Liver (tissue), 9 donors: Measurements from ENCODE around the gene SLC2A10. TPM values are rescaled to one million over a fixed set of nuclear protein-coding genes. Genes with fewer than 3 reads are reported as not detected.

Experiments
- DNase-seq: peaks from one replicate; pipeline ENCODE4 v3.0.0-alpha.2; 2017; ENCODE audit warnings: low spot score
- H3K27ac ChIP-seq, 2 donors: one replicate each; pipeline ENCODE4 v1.7.0; 2013; ENCODE audit warnings: inconsistent platforms in 2 of 2, low read length in 2 of 2, control low read depth in 1 of 2, low read depth in 1 of 2, mild to moderate bottlenecking in 1 of 2
- H3K27me3 ChIP-seq, 4 donors: one replicate each; pipeline versions ENCODE4 v1.6.1 to v1.7.0; 2013; ENCODE audit warnings: low read length in 3 of 4, inconsistent platforms in 1 of 4, mild to moderate bottlenecking in 1 of 4, moderate library complexity in 1 of 4; ENCODE audit not compliant: control insufficient read depth in 4 of 4, insufficient read depth in 4 of 4
- H3K36me3 ChIP-seq, 4 donors: one replicate each; pipeline versions ENCODE4 v1.6.1 to v1.7.0; 2013; ENCODE audit warnings: low read length in 3 of 4, mild to moderate bottlenecking in 3 of 4, low read depth in 1 of 4, moderate library complexity in 1 of 4; ENCODE audit not compliant: control insufficient read depth in 4 of 4, insufficient read depth in 3 of 4
- H3K4me1 ChIP-seq, 4 donors: one replicate each; pipeline versions ENCODE4 v1.6.1 to v1.7.0; 2013; ENCODE audit warnings: low read length in 3 of 4, mild to moderate bottlenecking in 3 of 4, moderate library complexity in 1 of 4; ENCODE audit not compliant: control insufficient read depth in 4 of 4, insufficient read depth in 4 of 4
- H3K4me3 ChIP-seq, 3 donors: one replicate each; pipeline versions ENCODE4 v1.6.1 to v1.7.0; 2013; ENCODE audit warnings: low read length in 3 of 3, control low read depth in 1 of 3, low read depth in 1 of 3, mild to moderate bottlenecking in 1 of 3
- H3K9ac ChIP-seq, 2 donors: one replicate each; pipeline ENCODE4 v1.7.0; 2013; ENCODE audit warnings: low read length in 2 of 2, mild to moderate bottlenecking in 2 of 2, moderate library complexity in 2 of 2, control low read depth in 1 of 2, low read depth in 1 of 2
- H3K9me3 ChIP-seq, 4 donors: one replicate each; pipeline versions ENCODE4 v1.6.1 to v1.7.0; 2013; ENCODE audit warnings: low read length in 3 of 4; ENCODE audit not compliant: control insufficient read depth in 4 of 4
- ATF3 ChIP-seq: IDR thresholded peaks from 2 replicates; pipeline ENCODE4 v1.6.1; 2016; ENCODE audit warnings: antibody characterized with exemption
- CTCF ChIP-seq: fragments of 150-350 bp; IDR thresholded peaks from 2 replicates; pipeline ENCODE4 v1.5.1; 2017; ENCODE audit warnings: improper control_type of control experiment, low read depth, low read length; ENCODE audit not compliant: missing input control
- EGR1 ChIP-seq, 2 donors: IDR thresholded peaks; 2 replicates each; pipeline ENCODE4 v1.6.1; 2016 to 2018; ENCODE audit warnings: antibody characterized with exemption in 2 of 2, low read depth in 2 of 2
- FOXA1 ChIP-seq: IDR thresholded peaks from 2 replicates; pipeline ENCODE4 v1.6.1; 2016; ENCODE audit warnings: antibody characterized with exemption
- FOXA2 ChIP-seq: IDR thresholded peaks from 2 replicates; pipeline ENCODE4 v1.6.1; 2016; ENCODE audit warnings: antibody characterized with exemption
- GABPA ChIP-seq, 2 donors: IDR thresholded peaks in 1 of 2; conservative IDR thresholded peaks in 1 of 2; 2 replicates each; pipeline ENCODE4 v1.6.1; 2016; ENCODE audit warnings: antibody characterized with exemption in 2 of 2, mild to moderate bottlenecking in 1 of 2, moderate library complexity in 1 of 2
- HNF4A ChIP-seq, 2 donors: conservative IDR thresholded peaks; 2 replicates each; pipeline ENCODE4 v1.6.1; 2016; ENCODE audit warnings: antibody characterized with exemption in 2 of 2, mild to moderate bottlenecking in 2 of 2
- HNF4G ChIP-seq: IDR thresholded peaks from 2 replicates; pipeline ENCODE4 v1.6.1; 2016; ENCODE audit warnings: antibody characterized with exemption
- MAX ChIP-seq: IDR thresholded peaks from 2 replicates; pipeline ENCODE4 v1.6.1; 2016; ENCODE audit warnings: antibody characterized with exemption
- NR2F2 ChIP-seq: IDR thresholded peaks from 2 replicates; pipeline ENCODE4 v1.6.1; 2016; ENCODE audit warnings: antibody characterized with exemption
- RAD21 ChIP-seq, 2 donors: IDR thresholded peaks; 2 replicates each; pipeline ENCODE4 v1.6.1; 2016; ENCODE audit warnings: antibody characterized with exemption in 2 of 2, mild to moderate bottlenecking in 2 of 2
- REST ChIP-seq: IDR thresholded peaks from 2 replicates; pipeline ENCODE4 v1.6.1; 2016; ENCODE audit warnings: antibody characterized with exemption, mild to moderate bottlenecking
- RXRA ChIP-seq, 2 donors: IDR thresholded peaks; 2 replicates each; pipeline ENCODE4 v1.6.1; 2017 to 2018; ENCODE audit warnings: antibody characterized with exemption in 2 of 2, mild to moderate bottlenecking in 1 of 2
- SP1 ChIP-seq: IDR thresholded peaks from 2 replicates; pipeline ENCODE4 v1.6.1; 2018; ENCODE audit warnings: antibody characterized with exemption, mild to moderate bottlenecking
- TAF1 ChIP-seq: conservative IDR thresholded peaks from 2 replicates; pipeline ENCODE4 v1.6.1; 2016; ENCODE audit warnings: antibody characterized with exemption, mild to moderate bottlenecking
- YY1 ChIP-seq: IDR thresholded peaks from 2 replicates; pipeline ENCODE4 v1.6.1; 2016; ENCODE audit warnings: antibody characterized with exemption, mild to moderate bottlenecking
- ZBTB33 ChIP-seq: IDR thresholded peaks from 2 replicates; pipeline ENCODE4 v1.6.1; 2016; ENCODE audit warnings: antibody characterized with exemption
- WGBS: extraction: QIAGEN DNeasy Blood & Tissue Kit; methylation state at CpG from one replicate; pipeline ENCODE4 v1.1.7; 2013; 5-methylcytosine and 5-hydroxymethylcytosine counted together
- polyA plus RNA-seq, 2 donors: library from polyadenylated mRNA; stranded (reverse) in 1 of 2; unstranded in 1 of 2; fragments of 200-250 nt in 1 of 2; fragments of >200 nt in 1 of 2; fragmentation: Nextera tagmentation in 1 of 2; extraction: Ambion mirVana in 1 of 2; gene quantifications; one replicate each; pipeline versions ENCODE4 v1.2.1 to v1.2.3, GENCODE V29; 2013 to 2015
- total RNA-seq, 2 donors: library from RNA; depleted of rRNA; stranded (reverse); fragments of >200 nt; gene quantifications; one replicate each; pipeline ENCODE4 v1.2.3, GENCODE V29; 2014
- donor health status: healthy.
- donor health status: healthy.
- donor health status: healthy.
- donor health status: healthy.
- donor health status: healthy.

SLC2A10 gene
- total and polyA plus RNA-seq, 4 donors: 8.0 to 79.7 (median 26.7) TPM

GRCh38 chr20:46665602-46666001 is 43.8 kb upstream of the SLC2A10 start:
- Histone ChIP-seq H3K4me3 (no peak overlapping the region), H3K27me3 (no peaks in the 10 kb centered on the region), H3K9me3 (no peaks in the 10 kb centered on the region), H3K4me1 (peaks cover 1 to 22% (median 10%) of the 10 kb centered on the region in 4 donors), H3K27ac (no peak overlapping the region), H3K9ac (no peak overlapping the region), H3K36me3 (no peaks in the 10 kb centered on the region)
- no peak for DNase-seq
- WGBS: 80% methylated on average over 3 of the region's 3 CpGs
- no peak for TF ChIP-seq SP1
- TF ChIP-seq FOXA1: no peak
- TF ChIP-seq ZBTB33: no peak
- TF ChIP-seq HNF4G: no peak
- TF ChIP-seq MAX: no peak
- TF ChIP-seq FOXA2: no peak
- TF ChIP-seq GABPA (IDR thresholded peaks at IDR 0.05 in 1 of 2, conservative IDR thresholded peaks at IDR 0.05 in 1 of 2): no peak
- no peak for TF ChIP-seq RXRA (IDR thresholded peaks at IDR 0.05)
- no peak for TF ChIP-seq EGR1 (IDR thresholded peaks at IDR 0.05; ENCODE audit: low read depth in 2 of 2)
- no peak for TF ChIP-seq REST
- TF ChIP-seq RAD21 (IDR thresholded peaks at IDR 0.05): no peak
- TF ChIP-seq YY1: no peak
- no peak for TF ChIP-seq HNF4A (conservative IDR thresholded peaks at IDR 0.05)
- no peak for TF ChIP-seq ATF3
- TF ChIP-seq NR2F2: no peak
- TF ChIP-seq CTCF: no peak
- no peak for TF ChIP-seq TAF1

- Histone ChIP-seq H3K4me3 (no peak overlapping the region), H3K27me3 (no peaks in the 10 kb centered on the region), H3K9ac (no peak overlapping the region), H3K36me3 (no peaks in the 10 kb centered on the region), H3K4me1 (peaks cover 1 to 28% (median 17%) of the 10 kb centered on the region in 4 donors), H3K9me3 (no peaks in the 10 kb centered on the region), H3K27ac (no peak overlapping the region)
- WGBS: 96% methylated on average over 3 of the region's 3 CpGs
- DNase-seq: no peak
- TF ChIP-seq SP1 (no peak), RAD21 (IDR thresholded peaks at IDR 0.05) (no peak), HNF4A (conservative IDR thresholded peaks at IDR 0.05) (no peak), YY1 (no peak)
These were observed 43.1 kb upstream of the SLC2A10 start for GRCh38 chr20:46666306-46666705.
